GM21367 (cell line): ENCODE data around the gene NIFK.
"Not testable (repeated sequence)": the region's sequence is repeated elsewhere in the genome, so short reads cannot be mapped to it uniquely, and the experiment has no call there.

Experiments
- ATAC-seq: cut with Tn5 transposase; IDR thresholded peaks from one replicate; pipeline ENCODE4 v1.9.1; 2021; ENCODE audit not compliant: unreplicated experiment

Gene NIFK

DNA sequence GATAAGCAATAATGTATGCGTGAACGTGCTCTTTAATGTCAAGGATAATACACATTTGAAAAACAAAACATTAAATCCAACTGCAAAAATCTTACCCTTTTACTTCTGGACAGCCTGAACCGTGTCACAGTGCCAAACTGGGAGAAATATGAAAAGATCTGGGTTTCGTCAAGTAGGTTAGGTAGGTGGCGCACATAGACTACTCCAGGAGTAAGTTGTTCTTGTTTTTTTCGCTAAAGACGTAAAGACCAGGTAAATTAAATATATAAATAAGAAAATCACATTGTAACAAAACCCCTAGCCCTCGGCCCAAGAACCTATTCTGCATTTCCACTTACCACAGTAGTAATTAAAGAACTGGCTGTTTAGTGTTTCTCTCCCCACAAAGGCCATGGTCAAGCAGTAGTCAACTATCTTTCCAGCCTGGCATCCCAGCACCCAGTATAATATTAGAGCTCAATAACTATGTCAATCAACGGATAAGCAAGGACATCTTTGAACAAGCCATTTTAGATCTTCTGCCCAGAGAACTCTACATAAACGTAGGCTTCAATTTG, 1.1 kb downstream of the NIFK start:
- no peak for ATAC-seq

DNA sequence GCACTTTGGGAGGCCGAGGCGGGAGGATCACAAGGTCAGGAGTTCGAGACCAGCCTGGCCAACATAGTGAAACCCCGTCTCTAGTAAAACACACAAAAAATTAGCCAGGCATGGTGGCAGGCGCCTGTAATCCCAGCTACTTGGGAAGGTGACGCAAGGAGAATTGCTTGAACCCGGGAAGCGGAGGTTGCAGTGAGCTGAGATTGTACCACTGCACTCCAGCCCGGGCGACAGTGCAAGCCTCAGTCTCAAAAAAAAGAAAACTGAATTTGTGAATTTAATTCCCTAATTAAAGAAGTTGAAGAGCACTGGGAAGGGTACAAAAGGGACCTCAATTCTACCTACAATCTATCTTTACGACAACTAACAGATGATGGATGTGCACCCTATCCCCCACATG, 2.1 kb downstream of the NIFK start:
- not testable (repeated sequence) for ATAC-seq

DNA sequence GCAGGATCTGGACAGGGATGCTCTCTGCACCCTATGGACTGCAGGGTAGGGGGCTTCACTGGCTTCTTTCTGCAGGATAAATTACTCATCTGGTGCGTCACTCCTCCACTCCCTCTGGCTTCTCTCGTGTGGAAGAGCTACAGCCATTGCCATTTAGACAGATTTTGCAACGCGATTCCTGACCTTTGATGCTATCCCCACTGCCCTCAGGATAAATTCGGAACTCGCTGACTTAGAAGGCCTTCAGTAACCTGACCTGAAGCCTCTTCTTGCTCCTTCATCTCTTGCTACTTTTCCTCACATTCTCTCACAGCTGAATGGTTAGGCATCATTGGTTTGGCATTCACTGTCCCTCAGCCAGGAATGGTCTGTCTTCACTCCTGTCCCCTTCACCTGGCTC, 5.3 kb downstream of the NIFK start:
- no peak for ATAC-seq

DNA sequence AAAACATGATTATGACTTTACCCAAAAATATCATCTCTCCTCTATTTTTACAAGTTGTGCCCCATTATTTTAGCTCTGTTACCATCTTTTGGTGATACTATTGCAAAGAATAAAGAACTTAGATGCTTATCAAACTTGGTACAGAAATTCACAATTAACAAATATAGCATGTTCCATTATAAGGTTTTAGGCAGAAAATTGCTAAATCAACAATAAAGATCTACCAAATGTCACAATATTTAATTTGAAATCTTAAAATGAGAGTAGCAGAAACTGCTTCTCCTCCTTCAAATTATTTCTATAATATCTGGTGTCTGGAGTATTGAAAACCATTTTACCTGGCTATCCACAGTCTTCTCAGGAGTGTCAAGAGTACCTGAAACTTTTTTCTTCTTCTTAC, 8.7 kb downstream of the NIFK start:
- ATAC-seq, result no peak

- no peak for ATAC-seq
These were observed 9.3 kb downstream of the NIFK start for GRCh38 chr2:121727332-121727731.

DNA sequence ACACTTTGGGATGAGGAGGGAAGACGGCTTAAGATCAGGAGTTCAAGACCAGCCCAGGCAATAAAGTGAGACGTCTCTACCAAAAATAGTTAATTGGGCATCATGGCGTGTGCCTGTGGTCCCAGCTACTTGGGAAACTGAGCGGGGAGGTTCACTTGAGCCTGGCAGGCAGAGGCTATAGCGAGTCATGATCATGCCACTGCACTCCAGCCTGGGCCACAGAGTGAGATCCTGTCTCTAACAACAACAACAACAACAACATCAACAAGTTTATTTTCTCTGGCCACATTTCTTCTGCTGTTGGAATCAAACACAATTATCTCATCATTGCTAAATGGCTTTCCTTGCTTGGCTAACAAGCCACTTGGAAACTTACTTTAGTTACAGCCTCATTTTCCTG, 13.4 kb downstream of the NIFK start:
- ATAC-seq, result no peak

DNA sequence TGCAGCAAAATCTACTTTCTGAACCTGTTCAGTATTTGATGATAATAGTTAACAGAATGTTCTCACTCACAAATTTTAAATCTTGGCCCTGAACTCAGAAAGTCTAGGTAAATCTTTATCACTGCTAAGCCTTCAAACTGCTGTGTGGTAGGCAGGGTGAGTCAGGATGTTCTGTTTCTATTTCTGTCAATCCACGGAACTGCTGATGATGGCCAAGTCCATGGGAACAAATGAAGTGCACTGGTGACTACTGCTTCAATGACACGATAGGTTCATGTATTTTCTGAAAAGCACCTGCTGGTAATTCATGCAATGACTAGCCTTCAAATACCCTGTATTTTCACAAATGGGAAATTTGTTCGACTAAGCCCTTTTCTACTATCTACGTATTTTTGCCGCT, 14.2 kb downstream of the NIFK start:
- ATAC-seq, result no peak

DNA sequence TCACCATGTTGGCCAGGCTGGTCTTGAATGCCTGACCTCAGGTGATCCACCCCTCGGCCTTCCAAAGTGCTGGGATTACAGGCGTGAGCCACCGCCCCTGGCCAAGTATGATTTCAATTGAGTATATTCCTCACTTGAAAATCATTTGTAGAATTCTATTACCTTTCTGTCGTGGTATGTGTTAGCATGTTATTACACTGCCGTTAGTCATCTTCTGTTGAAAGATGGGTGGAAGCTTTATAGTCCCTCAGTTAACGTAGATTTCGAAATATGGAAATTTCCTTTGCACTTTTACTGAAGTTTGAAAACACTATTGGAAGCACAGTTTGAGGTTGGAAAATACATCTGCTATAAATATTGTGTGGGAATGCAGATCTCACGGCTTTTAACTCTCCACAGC, 14.7 kb downstream of the NIFK start:
- no peak for ATAC-seq

- ATAC-seq, result no peak
These were observed 19.1 kb downstream of the NIFK start for GRCh38 chr2:121717529-121717928.

DNA sequence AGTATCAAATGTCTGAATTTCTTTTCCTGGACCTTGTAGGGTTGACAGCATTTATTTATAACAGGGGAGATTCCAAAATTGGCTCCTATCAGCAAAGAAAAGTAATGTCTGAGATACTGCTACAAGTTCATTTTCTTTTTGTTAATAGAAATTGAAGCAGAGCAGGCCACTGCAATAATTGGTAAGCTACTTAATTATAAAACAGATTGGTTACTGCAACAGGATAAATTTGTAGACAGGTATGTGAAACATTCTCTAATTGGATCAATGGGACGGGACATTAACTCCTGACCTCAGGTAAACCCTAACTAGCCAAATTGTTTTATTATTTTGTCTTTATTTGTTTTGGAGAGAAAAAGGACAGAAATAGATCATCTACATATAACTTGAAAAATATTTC, 20.5 kb downstream of the NIFK start:
- ATAC-seq, result no peak

GRCh38 chr2:121711481-121711880, 25.2 kb downstream of the NIFK start:
- ATAC-seq, result not testable (repeated sequence)

DNA sequence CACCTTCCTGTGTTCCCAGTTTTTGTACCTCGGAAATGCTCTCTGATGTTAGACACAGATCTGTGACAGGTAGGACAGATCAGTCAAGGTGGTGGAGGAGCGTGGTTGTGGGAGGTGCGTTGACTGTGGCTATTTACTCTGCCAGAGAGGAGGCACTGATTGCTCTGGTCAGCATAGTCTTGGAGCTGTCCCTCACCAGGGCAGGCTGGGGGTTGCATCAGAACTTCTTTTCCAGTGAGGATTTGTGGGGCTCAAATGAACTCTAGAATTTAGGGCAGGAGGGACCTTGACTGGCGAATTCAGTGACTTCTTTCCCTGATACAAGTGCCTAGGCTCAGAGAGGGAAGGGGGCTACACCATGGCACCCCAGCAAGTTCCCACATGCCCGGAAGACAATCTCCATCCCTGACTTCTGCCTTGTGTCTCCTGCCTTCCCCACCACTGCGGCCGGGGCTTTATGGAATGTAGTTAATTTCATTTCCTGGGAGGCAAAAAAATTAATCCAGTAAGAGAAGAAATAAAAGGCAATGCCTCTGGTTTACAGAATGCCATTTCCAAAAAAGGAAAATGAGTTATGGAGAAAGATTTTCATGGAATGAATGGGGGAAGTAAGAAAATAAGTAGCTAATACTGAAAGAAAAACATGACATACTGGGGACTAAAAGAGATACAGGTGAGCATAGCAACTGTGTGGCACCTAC, 26.1 kb downstream of the NIFK start:
- no peak for ATAC-seq

GRCh38 chr2:121709776-121710469, 26.8 kb downstream of the NIFK start:
- no peak for ATAC-seq

GRCh38 chr2:121707920-121708361, 28.7 kb downstream of the NIFK start:
- no peak for ATAC-seq

GRCh38 chr2:121707344-121707919, 29.2 kb downstream of the NIFK start:
- no peak for ATAC-seq

GRCh38 chr2:121705958-121706357, 30.7 kb downstream of the NIFK start:
- ATAC-seq, result no peak

GRCh38 chr2:121705390-121705789, 31.3 kb downstream of the NIFK start:
- ATAC-seq, result no peak

GRCh38 chr2:121701761-121702160, 34.9 kb downstream of the NIFK start:
- ATAC-seq, result not testable (repeated sequence)

DNA sequence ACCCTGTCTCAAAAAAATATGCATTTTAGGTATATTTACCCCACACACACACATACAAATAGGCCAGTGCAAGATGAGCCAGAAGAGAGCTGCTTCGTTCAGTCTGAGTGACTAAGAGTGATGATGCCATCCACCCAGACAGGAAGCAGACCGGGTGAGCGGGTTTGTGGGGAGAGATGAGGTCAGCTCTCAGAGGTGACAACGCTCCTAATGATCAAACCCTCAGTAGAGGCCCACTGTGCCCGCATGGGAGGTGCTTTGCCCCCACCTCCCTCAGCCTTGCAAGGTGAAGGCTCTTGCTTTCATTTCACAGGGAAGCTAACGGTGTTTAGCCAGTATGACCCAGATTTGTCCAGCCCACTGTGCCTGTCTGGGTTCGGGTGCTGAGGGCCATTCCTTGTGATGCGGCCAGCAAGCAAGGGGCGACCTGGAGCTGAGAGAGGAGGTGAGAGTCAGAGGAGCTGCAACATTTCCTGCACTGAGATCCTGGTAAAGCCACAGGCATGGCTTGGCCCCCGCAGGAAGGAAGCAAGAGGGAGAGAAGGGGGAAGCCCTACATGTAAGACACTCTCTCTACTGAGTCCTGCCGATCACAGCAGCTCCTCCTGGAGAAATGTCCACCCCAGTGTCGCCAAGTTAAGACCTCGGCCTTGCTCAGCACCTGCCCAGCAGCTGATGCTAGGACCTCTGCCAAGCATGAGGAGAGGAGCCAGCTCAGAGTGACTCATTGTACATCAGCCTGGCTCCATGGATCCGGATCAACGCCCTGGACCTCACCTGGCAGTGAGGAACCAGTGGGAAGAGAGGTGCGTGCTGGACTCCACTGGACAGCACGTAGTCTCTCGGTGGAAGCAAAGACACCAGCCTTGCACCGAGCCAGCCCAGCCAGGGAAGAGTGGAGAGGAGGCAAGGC, 37.0 kb downstream of the NIFK start:
- ATAC-seq, result peak; percentile 96

DNA sequence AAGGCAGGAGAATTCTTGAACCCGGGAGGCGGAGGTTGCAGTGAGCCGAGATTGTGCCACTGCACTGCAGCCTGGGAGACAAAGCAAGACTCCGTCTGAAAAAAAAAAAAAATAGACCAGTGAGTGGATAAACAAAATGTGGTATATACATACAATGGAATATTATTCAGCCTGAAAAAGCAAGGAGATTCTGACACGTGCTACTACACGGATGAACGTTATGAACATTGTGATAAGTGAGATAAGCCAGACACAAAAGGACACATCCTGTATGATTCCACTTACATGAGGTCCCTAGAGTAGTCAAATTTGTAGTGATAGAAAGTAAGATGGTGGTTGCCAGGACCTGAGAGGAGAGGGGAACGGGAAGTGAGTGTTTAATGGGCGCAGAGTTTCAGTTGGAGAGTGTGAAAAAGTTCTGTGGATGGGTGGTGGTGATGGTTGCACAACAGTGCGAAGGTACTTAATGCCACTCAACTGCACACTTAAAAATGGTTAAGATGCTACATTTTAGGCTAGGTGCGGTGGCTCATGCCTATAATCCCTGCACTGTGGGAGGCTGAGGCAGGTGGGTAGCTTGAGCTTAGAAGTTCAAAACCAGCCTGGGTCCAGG, 38.3 kb downstream of the NIFK start:
- no peak for ATAC-seq
